ENCODE results near the gene BEND5. TPM values are rescaled to one million over a fixed set of nuclear protein-coding genes. Genes with fewer than 3 reads are reported as not detected.

Gene BEND5
- total and polyA plus RNA-seq, 2 of the 4 experiments (the other 2 are of a cell fraction) = 1.1 to 1.3 TPM

DNA sequence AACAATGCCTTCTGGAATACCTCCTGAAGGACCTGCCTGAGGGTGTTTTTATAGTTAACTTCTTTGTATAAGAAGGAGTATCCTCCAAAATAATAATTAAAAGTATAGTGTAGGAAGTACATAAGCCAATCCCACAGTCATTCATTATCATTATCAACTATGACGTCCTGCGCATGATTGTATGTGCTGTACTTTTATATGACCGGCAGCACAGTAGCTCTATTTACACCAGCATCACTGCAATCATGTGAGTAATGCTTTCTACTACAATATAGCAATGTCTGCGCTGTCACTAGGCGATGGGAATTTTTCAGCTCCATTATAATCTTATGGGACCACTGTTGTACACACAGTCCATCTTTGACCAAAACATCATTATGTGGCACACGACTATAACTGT lies 72.0 kb downstream of the BEND5 start:
- no peak for ATAC-seq (ENCODE audit: low read depth)
- Histone ChIP-seq H4K5ac (ENCODE audit: low read depth, low read length) (no peak overlapping the region), H4K20me1 (ENCODE audit: insufficient read depth, low read length) (no peaks in the 10 kb centered on the region), H3K4me2 (ENCODE audit: low read depth, low read length) (no peak overlapping the region), H3K4ac (ENCODE audit: low read depth, low read length) (no peak overlapping the region), H2AK5ac (ENCODE audit: low read depth, low read length) (no peak overlapping the region), H2AK9ac (replicated peaks; ENCODE audit: low read depth, low read length, poor library complexity) (no peak overlapping the region), H3K9me3 (ENCODE audit: control insufficient read depth, insufficient read depth, low read length) (no peaks in the 10 kb centered on the region), H3K9me1 (ENCODE audit: insufficient read depth, low read length) (no peaks in the 10 kb centered on the region; the same call in 1 of the 2 replicates), H3K27ac (ENCODE audit: insufficient read depth, low read length) (no peak overlapping the region), H2AFZ (replicated peaks; ENCODE audit: low read length, poor library complexity) (no peak overlapping the region), H2BK15ac (ENCODE audit: low read depth, low read length) (no peak overlapping the region), H3K27me3 (ENCODE audit: control insufficient read depth, insufficient read depth, low read length) (no peaks in the 10 kb centered on the region; the same call in 1 of the 2 replicates), H2BK5ac (ENCODE audit: low read depth, low read length, poor library complexity, severe bottlenecking) (no peak overlapping the region), H2BK20ac (ENCODE audit: low read depth, low read length) (no peak overlapping the region), H3K36me3 (ENCODE audit: control insufficient read depth, insufficient read depth, low read length) (no peaks in the 10 kb centered on the region), H3K9ac (ENCODE audit: low read depth, low read length) (no peak overlapping the region), H2BK120ac (ENCODE audit: low read depth, low read length) (no peak overlapping the region), H4K91ac (ENCODE audit: insufficient read depth, low read depth, low read length) (no peak overlapping the region), H3K4me3 (ENCODE audit: insufficient read depth, low read depth, low read length) (no peak overlapping the region), H3K18ac (ENCODE audit: low read depth, low read length) (no peak overlapping the region), H3K56ac (ENCODE audit: extremely low read depth, insufficient read depth, low read length) (no peak overlapping the region), H3K23ac (ENCODE audit: low read depth, low read length) (no peak overlapping the region), H3K14ac (replicated peaks; ENCODE audit: low read depth, low read length) (no peak overlapping the region), H3K79me1 (ENCODE audit: low read depth in 1 of 2, low read length in 2 of 2) (no peaks in the 10 kb centered on the region), H4K8ac (ENCODE audit: low read depth in 2 of 2, low read length in 2 of 2) (no peak overlapping the region), H3K4me1 (ENCODE audit: control insufficient read depth, insufficient read depth, low read length) (no peaks in the 10 kb centered on the region)
- DNase-seq = no peak
- dilution Hi-C loops (cut with HindIII; ENCODE audit: low sequenced_read_pairs, unreplicated experiment) (no loop called here), in situ Hi-C loops (cut with MboI; ENCODE audit: low sequenced_read_pairs) (no loop called here), intact Hi-C loops (cut with micrococcal nuclease) (no loop called here)
- BruUV-seq (replicated peaks) = no TSS peak
- TF ChIP-seq, protein P1, sequence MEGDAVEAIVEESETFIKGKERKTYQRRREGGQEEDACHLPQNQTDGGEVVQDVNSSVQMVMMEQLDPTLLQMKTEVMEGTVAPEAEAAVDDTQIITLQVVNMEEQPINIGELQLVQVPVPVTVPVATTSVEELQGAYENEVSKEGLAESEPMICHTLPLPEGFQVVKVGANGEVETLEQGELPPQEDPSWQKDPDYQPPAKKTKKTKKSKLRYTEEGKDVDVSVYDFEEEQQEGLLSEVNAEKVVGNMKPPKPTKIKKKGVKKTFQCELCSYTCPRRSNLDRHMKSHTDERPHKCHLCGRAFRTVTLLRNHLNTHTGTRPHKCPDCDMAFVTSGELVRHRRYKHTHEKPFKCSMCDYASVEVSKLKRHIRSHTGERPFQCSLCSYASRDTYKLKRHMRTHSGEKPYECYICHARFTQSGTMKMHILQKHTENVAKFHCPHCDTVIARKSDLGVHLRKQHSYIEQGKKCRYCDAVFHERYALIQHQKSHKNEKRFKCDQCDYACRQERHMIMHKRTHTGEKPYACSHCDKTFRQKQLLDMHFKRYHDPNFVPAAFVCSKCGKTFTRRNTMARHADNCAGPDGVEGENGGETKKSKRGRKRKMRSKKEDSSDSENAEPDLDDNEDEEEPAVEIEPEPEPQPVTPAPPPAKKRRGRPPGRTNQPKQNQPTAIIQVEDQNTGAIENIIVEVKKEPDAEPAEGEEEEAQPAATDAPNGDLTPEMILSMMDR (conservative IDR thresholded peaks at IDR 0.05; ENCODE audit: low read depth, low read length) = no peak
- no peak for TF ChIP-seq CEBPB (IDR thresholded peaks at IDR 0.05; ENCODE audit: low read depth, low read length)
- no peak for TF ChIP-seq RCOR1 (IDR thresholded peaks at IDR 0.05; ENCODE audit: insufficient replicate concordance, low read length)
- TF ChIP-seq, protein P2, sequence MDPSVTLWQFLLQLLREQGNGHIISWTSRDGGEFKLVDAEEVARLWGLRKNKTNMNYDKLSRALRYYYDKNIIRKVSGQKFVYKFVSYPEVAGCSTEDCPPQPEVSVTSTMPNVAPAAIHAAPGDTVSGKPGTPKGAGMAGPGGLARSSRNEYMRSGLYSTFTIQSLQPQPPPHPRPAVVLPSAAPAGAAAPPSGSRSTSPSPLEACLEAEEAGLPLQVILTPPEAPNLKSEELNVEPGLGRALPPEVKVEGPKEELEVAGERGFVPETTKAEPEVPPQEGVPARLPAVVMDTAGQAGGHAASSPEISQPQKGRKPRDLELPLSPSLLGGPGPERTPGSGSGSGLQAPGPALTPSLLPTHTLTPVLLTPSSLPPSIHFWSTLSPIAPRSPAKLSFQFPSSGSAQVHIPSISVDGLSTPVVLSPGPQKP (IDR thresholded peaks at IDR 0.05; ENCODE audit: borderline replicate concordance, low read depth, low read length) = no peak
- no peak for TF ChIP-seq RAD21 (IDR thresholded peaks at IDR 0.05; ENCODE audit: low read length)
- TF ChIP-seq RFX5 (IDR thresholded peaks at IDR 0.05; ENCODE audit: low read depth, low read length) = no peak
- no peak for TF ChIP-seq MAZ (IDR thresholded peaks at IDR 0.05; ENCODE audit: borderline replicate concordance, low read depth, low read length)
- TF ChIP-seq BHLHE40 (IDR thresholded peaks at IDR 0.05; ENCODE audit: low read depth, low read length) = no peak
- TF ChIP-seq FOS (IDR thresholded peaks at IDR 0.05; ENCODE audit: low read depth, low read length) = no peak
- no peak for TF ChIP-seq MXI1 (IDR thresholded peaks at IDR 0.05; ENCODE audit: borderline replicate concordance, low read depth, low read length)
- no peak for TF ChIP-seq POLR2A (IDR thresholded peaks at IDR 0.05; ENCODE audit: low read depth, low read length)
- no peak for TF ChIP-seq MAFK (IDR thresholded peaks at IDR 0.05; ENCODE audit: low read depth, low read length)
- ChIA-PET CTCF (no interaction called here), POLR2A (ENCODE audit: unreplicated experiment) (no interaction called here)
- WGBS, 2 experiments (ENCODE audit: extremely low coverage in 2 of 2, insufficient read length in 1 of 2) = 71% methylated on average over 2 of the region's 6 CpGs; no CpG with 5 or more reads in 1 of the 2 experiments
